GM12878 (cell line): ENCODE data around the gene SOWAHB. TPM values are rescaled to one million over a fixed set of nuclear protein-coding genes. Genes with fewer than 3 reads are reported as not detected.

Experiments used
- ATAC-seq: fragments of 200-7000 bp; cut with Tn5 transposase; 3 replicates; pipeline ENCODE4 v1.9.1; 2020; ENCODE audit warnings: mild to moderate bottlenecking, moderate library complexity
- BruUV-seq: library from RNA; stranded (reverse); fragments of 400-500 nt; replicated peaks from 2 replicates; lab custom pipeline; 2021; lab: Mats Ljungman, UMichigan
- CTCF ChIA-PET: fragments of 300-600 bp; sonication (Branson Sonifier 250); formaldehyde crosslinking; extraction: SDS; loops from one replicate; lab custom pipeline; 2021; ENCODE audit warnings: inconsistent platforms; lab: Yijun Ruan, JAX
- POLR2A ChIA-PET: fragments of 350-600 bp; formaldehyde crosslinking; extraction: SDS; loops from one replicate; lab custom pipeline; 2021; ENCODE audit warnings: inconsistent platforms; lab: Charles Lee
- RAD21 ChIA-PET: fragments of 300-600 bp; sonication (Branson Sonifier 250); formaldehyde crosslinking; loops from one replicate; lab custom pipeline; 2023; ENCODE audit warnings: antibody characterized with exemption; ENCODE audit not compliant: unreplicated experiment; lab: Charles Lee
- SMC1A ChIA-PET: fragments of 300-600 bp; sonication (Branson Sonifier 250); formaldehyde crosslinking; loops from one replicate; lab custom pipeline; 2023; ENCODE audit not compliant: unreplicated experiment, uncharacterized antibody; lab: Charles Lee
- DNase-seq: peaks from one replicate; pipeline ENCODE4 v3.0.0-alpha.2; 2011; ENCODE audit warnings: low read depth, low spot score
- FAIRE-seq: peaks from 3 replicates; lab custom pipeline; 2011; peaks lifted over from hg19 to GRCh38; lab: Jason Lieb, UNC
- H2AFZ ChIP-seq: 2 replicates; pipeline ENCODE4 v1.6.0; 2011; ENCODE audit warnings: low read depth, low read length, control low read depth; ENCODE audit not compliant: control insufficient read depth
- H3K27ac ChIP-seq: 2 replicates; pipeline ENCODE4 v1.5.1; 2011; ENCODE audit warnings: control low read depth; ENCODE audit not compliant: control insufficient read depth, insufficient read depth
- H3K27me3 ChIP-seq, 2 experiments: replicated peaks in 1 of 2; 2 replicates each; pipeline versions ENCODE4 v1.6.0 to v1.6.1; 2011; ENCODE audit warnings: low read length in 1 of 2; ENCODE audit not compliant: control insufficient read depth in 2 of 2, insufficient read depth in 2 of 2
- H3K36me3 ChIP-seq, 2 experiments: 2 replicates each; pipeline ENCODE4 v1.5.1; 2011; ENCODE audit warnings: low read length in 1 of 2; ENCODE audit not compliant: control insufficient read depth in 2 of 2, insufficient read depth in 2 of 2
- H3K4me1 ChIP-seq: 2 replicates; pipeline ENCODE4 v1.6.1; 2011; ENCODE audit warnings: mild to moderate bottlenecking, low read length, moderate library complexity, mixed read lengths; ENCODE audit not compliant: control insufficient read depth, insufficient read depth
- H3K4me2 ChIP-seq: 2 replicates; pipeline ENCODE4 v1.6.0; 2011; ENCODE audit warnings: control low read depth; ENCODE audit not compliant: control insufficient read depth, insufficient read depth
- H3K4me3 ChIP-seq: fragments of 200-600 bp; sonication (generic); 2 replicates; pipeline ENCODE4 v1.5.1; 2016
- H3K79me2 ChIP-seq: 2 replicates; pipeline ENCODE4 v1.6.0; 2011; ENCODE audit warnings: low read length; ENCODE audit not compliant: control insufficient read depth, insufficient read depth
- H3K9ac ChIP-seq: 2 replicates; pipeline ENCODE4 v1.8.0; 2011; ENCODE audit warnings: low read length, control low read depth, mixed read lengths; ENCODE audit not compliant: control insufficient read depth, insufficient read depth
- H3K9me3 ChIP-seq: replicated peaks from 3 replicates; pipeline ENCODE4 v1.5.1; 2011; ENCODE audit warnings: mild to moderate bottlenecking, low read length; ENCODE audit not compliant: control insufficient read depth, insufficient read depth
- H4K20me1 ChIP-seq: 2 replicates; pipeline ENCODE4 v1.6.0; 2011; ENCODE audit not compliant: control insufficient read depth, insufficient read depth
- ATF2 ChIP-seq: IDR thresholded peaks from 2 replicates; pipeline ENCODE4 v1.6.1; 2012; ENCODE audit warnings: low read length, inconsistent platforms
- CBX3 ChIP-seq: fragments of 200-600 bp; sonication (generic); IDR thresholded peaks from 2 replicates; pipeline ENCODE4 v1.6.1; 2016; ENCODE audit warnings: low read depth, borderline replicate concordance
- CREB1 ChIP-seq: IDR thresholded peaks from 2 replicates; pipeline ENCODE4 v1.6.1; 2012; ENCODE audit warnings: low read depth, mild to moderate bottlenecking, inconsistent platforms
- CTCF ChIP-seq, 3 experiments: IDR thresholded peaks in 2 of 3; conservative IDR thresholded peaks in 1 of 3; 2 replicates each; pipeline ENCODE4 v1.5.1; 2011; ENCODE audit warnings: low read depth in 3 of 3, low read length in 3 of 3, mild to moderate bottlenecking in 3 of 3, control low read depth in 2 of 3, moderate library complexity in 2 of 3, inconsistent platforms in 1 of 3, mixed read lengths in 1 of 3; ENCODE audit not compliant: control insufficient read depth in 2 of 3, insufficient read depth in 1 of 3; ENCODE audit errors: extremely low read depth in 1 of 3
- ELK1 ChIP-seq: IDR thresholded peaks from 2 replicates; pipeline ENCODE4 v1.6.1; 2012; ENCODE audit warnings: low read depth, low read length, improper control_type of control experiment
- JUNB ChIP-seq: IDR thresholded peaks from 2 replicates; pipeline ENCODE4 v1.6.1; 2016; ENCODE audit warnings: antibody characterized with exemption, mild to moderate bottlenecking
- MTA2 ChIP-seq: fragments of 450-650 bp; IDR thresholded peaks from 2 replicates; pipeline ENCODE4 v1.6.1; 2016; ENCODE audit warnings: low read depth, mild to moderate bottlenecking, moderate library complexity
- PAX8 ChIP-seq: fragments of 450-650 bp; IDR thresholded peaks from 2 replicates; pipeline ENCODE4 v1.6.1; 2017; ENCODE audit warnings: mild to moderate bottlenecking, moderate library complexity
- SUZ12 ChIP-seq: fragments of 200-600 bp; sonication (generic); IDR thresholded peaks from one replicate; pipeline ENCODE4 v1.6.1; 2018; ENCODE audit warnings: antibody characterized with exemption, mild to moderate bottlenecking; ENCODE audit not compliant: unreplicated experiment
- ZSCAN29 ChIP-seq: fragments of 450-650 bp; IDR thresholded peaks from 2 replicates; pipeline ENCODE4 v1.6.1; 2017; ENCODE audit warnings: mild to moderate bottlenecking, moderate library complexity
- in situ Hi-C: fragments of 300-500 bp; cut with MboI; formaldehyde crosslinking; loops from 9 replicates; pipeline ENCODE4 v1.14.3; 2018; ENCODE audit warnings: mixed read lengths
- intact Hi-C: fragments of 100-400 bp; cut with micrococcal nuclease; formaldehyde crosslinking; loops from one replicate; pipeline ENCODE4 v1.14.2; 2022; ENCODE audit not compliant: unreplicated experiment
- polyA plus RNA-seq, 11 experiments: library from polyadenylated mRNA; depleted of rRNA in 4 of 11; unstranded in 6 of 11; stranded (reverse) in 5 of 11; fragments of >200 nt; fragmentation: Nextera tagmentation in 4 of 11; fragmentation: Illumina TruSeq in 1 of 11; extraction: Ambion mirVana in 4 of 11; extraction: Trizol in 1 of 11; gene quantifications; 1 replicate in 1 of 11; 2 replicates in 10 of 11; pipeline versions ENCODE4 v1.2.1 to v1.2.3, GENCODE V29; 2011 to 2016; ENCODE audit warnings: inconsistent platforms in 2 of 11, missing spikeins in 2 of 11, low read depth in 1 of 11
- total RNA-seq, 4 experiments: library from RNA; depleted of rRNA in 3 of 4; stranded (reverse); fragments of >200 nt in 3 of 4; fragmentation: Illumina TruSeq in 1 of 4; extraction: Trizol in 1 of 4; gene quantifications; 2 replicates each; pipeline versions ENCODE4 v1.2.1 to v1.2.3, GENCODE V29; 2013 to 2021

SOWAHB gene
- total and polyA plus RNA-seq, 10 of the 15 experiments (the other 5 are each of a cell fraction or from before 2014, with no cell fraction given) = 0.01 to 0.13 (median 0.05) TPM; not detected in 4

- no peaks in the 10 kb centered on the region for H4K20me1 ChIP-seq
- ATAC-seq (no peak), FAIRE-seq (no peak), DNase-seq (no peak)
- H3K4me2 ChIP-seq = no peak overlapping the region
- no peaks in the 10 kb centered on the region for H3K4me1 ChIP-seq
- POLR2A ChIA-PET = no interaction called here
- CTCF ChIA-PET = interaction anchor here (0.6 kb wide), 1 partner anchor 165 kb away, joined by 3 read pairs; no protein-coding TSS in a partner anchor
- no TSS peak for BruUV-seq
- H3K27ac ChIP-seq = no peak overlapping the region
- intact Hi-C loops (no loop called here), in situ Hi-C loops (no loop called here)
- H3K9me3 ChIP-seq = no peaks in the 10 kb centered on the region
- H3K9ac ChIP-seq = no peak overlapping the region
- no peak overlapping the region for H3K4me3 ChIP-seq
- no peaks in the 10 kb centered on the region for H3K27me3 ChIP-seq
- RAD21 ChIA-PET = interaction anchor here (1.0 kb wide), 1 partner anchor 68 kb away, joined by 3 read pairs; no protein-coding TSS in a partner anchor
- H3K36me3 ChIP-seq = no peaks in the 10 kb centered on the region
- H3K79me2 ChIP-seq = no peaks in the 10 kb centered on the region
- no peak overlapping the region for H2AFZ ChIP-seq
- SMC1A ChIA-PET = interaction anchor here (0.6 to 1.2 kb wide), 2 partner anchors 10 to 62 kb away, joined by 3 read pairs; no protein-coding TSS in a partner anchor
- TF ChIP-seq JUNB = no peak
- no peak for TF ChIP-seq ELK1
- TF ChIP-seq PAX8 = no peak
- TF ChIP-seq CREB1 = no peak
- TF ChIP-seq SUZ12 = no peak
- TF ChIP-seq ATF2 = no peak
- TF ChIP-seq CBX3 = no peak
- no peak for TF ChIP-seq MTA2
- no peak for TF ChIP-seq ZSCAN29
- no peak for TF ChIP-seq CTCF (IDR thresholded peaks at IDR 0.05 in 2 of 3, conservative IDR thresholded peaks at IDR 0.05 in 1 of 3; ENCODE audit: control insufficient read depth in 2 of 3, extremely low read depth in 1 of 3, insufficient read depth in 1 of 3, low read depth in 3 of 3, low read length in 3 of 3)
Observed at GRCh38 chr4:76920715-76921114, 22.8 kb upstream of the SOWAHB start.
